A549 (cell line): Measurements from ENCODE around the gene DUOX1.

Source experiments
- CHD2 ChIP-seq: fragments of 150-350 bp; IDR thresholded peaks from 2 replicates; pipeline ENCODE4 v1.6.1; 2014; ENCODE audit warnings: low read length; ENCODE audit not compliant: partially characterized antibody
- EP300 ChIP-seq, 2 experiments: fragments of >200 bp; sonication (Bioruptor Twin); formaldehyde crosslinking; IDR thresholded peaks; 2 replicates in 1 of 2; 3 replicates in 1 of 2; pipeline ENCODE4 v1.6.1; 2016 to 2017
- JUN ChIP-seq, 2 experiments: fragments of >200 bp; sonication (Bioruptor Twin); formaldehyde crosslinking; IDR thresholded peaks; 2 replicates in 1 of 2; 3 replicates in 1 of 2; pipeline ENCODE4 v1.6.1; 2016 to 2017
- MYC ChIP-seq: IDR thresholded peaks from 2 replicates; pipeline ENCODE4 v1.6.1; 2012; ENCODE audit warnings: mild to moderate bottlenecking, inconsistent platforms, low read length, improper control_type of control experiment, borderline replicate concordance
- NPAS2 ChIP-seq: fragments of 250-450 bp; sonication (Bioruptor Pico); IDR thresholded peaks from 2 replicates; pipeline ENCODE4 v1.8.0; 2022; ENCODE audit warnings: mild to moderate bottlenecking, moderate library complexity, borderline replicate concordance
- POLR2A ChIP-seq: IDR thresholded peaks from 2 replicates; pipeline ENCODE4 v1.6.1; 2012; ENCODE audit warnings: mild to moderate bottlenecking, low read length
- REST ChIP-seq: fragments of 200-600 bp; sonication (generic); IDR thresholded peaks from 2 replicates; pipeline ENCODE4 v1.6.1; 2016; ENCODE audit warnings: antibody characterized with exemption, mild to moderate bottlenecking, moderate library complexity
- TF ChIP-seq, protein P1 (sequence below): fragments of >200 bp; sonication (Bioruptor Twin); formaldehyde crosslinking; IDR thresholded peaks from 3 replicates; pipeline ENCODE4 v1.5.1; 2016
- TF ChIP-seq, protein P2 (sequence below): IDR thresholded peaks from 2 replicates; pipeline ENCODE4 v1.6.1; 2012

DNA sequence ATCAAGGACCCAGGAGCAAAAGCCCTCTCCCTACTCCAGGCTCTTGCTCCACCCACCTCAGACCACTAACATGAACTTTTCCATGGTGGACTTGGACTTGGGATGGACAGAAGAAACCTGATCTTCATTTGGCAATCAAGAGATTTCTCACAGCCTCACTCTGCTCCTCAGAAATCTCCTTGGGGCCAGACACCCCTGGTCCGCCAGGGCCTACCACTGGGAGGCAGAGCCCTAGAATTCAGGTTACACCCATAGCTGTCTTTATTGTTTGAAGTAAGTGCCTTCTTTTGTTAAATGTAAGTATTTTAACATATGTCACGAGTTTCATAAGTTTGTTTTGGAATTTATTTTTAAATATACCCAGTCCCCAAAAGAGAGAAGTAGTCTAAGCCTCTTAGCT is 44.8 kb downstream of the DUOX1 start:
- TF ChIP-seq POLR2A (no peak), EP300 (IDR thresholded peaks at IDR 0.05) (no peak), MYC (no peak), JUN (IDR thresholded peaks at IDR 0.05) (no peak), NPAS2 (CRISPR knock-in tag) (no peak), REST (no peak), CHD2 (no peak)
- TF ChIP-seq, protein P1, sequence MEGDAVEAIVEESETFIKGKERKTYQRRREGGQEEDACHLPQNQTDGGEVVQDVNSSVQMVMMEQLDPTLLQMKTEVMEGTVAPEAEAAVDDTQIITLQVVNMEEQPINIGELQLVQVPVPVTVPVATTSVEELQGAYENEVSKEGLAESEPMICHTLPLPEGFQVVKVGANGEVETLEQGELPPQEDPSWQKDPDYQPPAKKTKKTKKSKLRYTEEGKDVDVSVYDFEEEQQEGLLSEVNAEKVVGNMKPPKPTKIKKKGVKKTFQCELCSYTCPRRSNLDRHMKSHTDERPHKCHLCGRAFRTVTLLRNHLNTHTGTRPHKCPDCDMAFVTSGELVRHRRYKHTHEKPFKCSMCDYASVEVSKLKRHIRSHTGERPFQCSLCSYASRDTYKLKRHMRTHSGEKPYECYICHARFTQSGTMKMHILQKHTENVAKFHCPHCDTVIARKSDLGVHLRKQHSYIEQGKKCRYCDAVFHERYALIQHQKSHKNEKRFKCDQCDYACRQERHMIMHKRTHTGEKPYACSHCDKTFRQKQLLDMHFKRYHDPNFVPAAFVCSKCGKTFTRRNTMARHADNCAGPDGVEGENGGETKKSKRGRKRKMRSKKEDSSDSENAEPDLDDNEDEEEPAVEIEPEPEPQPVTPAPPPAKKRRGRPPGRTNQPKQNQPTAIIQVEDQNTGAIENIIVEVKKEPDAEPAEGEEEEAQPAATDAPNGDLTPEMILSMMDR = no peak
- TF ChIP-seq, protein P2, sequence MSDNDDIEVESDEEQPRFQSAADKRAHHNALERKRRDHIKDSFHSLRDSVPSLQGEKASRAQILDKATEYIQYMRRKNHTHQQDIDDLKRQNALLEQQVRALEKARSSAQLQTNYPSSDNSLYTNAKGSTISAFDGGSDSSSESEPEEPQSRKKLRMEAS = no peak
